Stimulated activated CD4-positive, alpha-beta T cell treated with anti-CD3 and anti-CD28 coated beads, TNF-alpha, amount 100 ng/mL, for 48 hours (primary cell): Measurements from ENCODE around the gene CACNG8.
A peak's percentile ranks its signal among the peaks of the same experiment; 100 is the strongest.

Experiments
- DNase-seq, 3 donors: peaks; one replicate each; pipeline ENCODE4 v3.0.0-alpha.2; 2020; ENCODE audit warnings: low read depth in 3 of 3

CACNG8 gene

DNA sequence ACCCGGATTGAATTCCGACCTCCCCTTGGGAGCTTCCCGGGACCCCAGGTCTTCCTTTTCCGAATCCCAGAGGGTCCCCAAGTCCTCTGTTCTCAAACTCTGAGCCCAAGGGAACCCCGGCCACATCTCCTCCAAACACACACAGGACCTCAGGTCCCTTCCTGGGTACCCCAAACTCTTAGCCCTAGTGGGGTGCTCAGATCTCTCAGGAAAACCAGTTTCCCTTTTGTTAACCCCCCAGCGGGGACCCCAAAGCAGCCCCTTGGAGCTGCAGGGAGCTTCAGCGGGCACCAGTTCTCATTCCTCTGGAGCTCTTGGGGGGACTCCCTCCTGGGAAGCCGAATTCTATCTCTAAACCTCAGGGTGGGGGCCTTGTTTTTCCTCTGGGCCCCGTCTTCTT, 29.5 kb downstream of the CACNG8 start:
- DNase-seq = no peak

DNA sequence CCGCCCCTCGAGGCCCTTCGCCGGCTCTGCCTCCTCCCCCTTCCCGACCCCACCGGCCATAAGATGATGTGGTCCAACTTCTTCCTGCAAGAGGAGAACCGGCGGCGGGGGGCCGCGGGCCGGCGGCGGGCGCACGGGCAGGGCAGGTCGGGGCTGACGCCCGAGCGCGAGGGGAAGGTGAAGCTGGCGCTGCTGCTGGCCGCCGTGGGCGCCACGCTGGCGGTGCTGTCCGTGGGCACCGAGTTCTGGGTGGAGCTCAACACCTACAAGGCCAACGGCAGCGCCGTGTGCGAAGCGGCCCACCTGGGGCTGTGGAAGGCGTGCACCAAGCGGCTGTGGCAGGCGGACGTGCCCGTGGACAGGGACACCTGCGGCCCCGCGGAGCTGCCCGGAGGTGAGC, 30.1 kb downstream of the CACNG8 start:
- DNase-seq = no peak

DNA sequence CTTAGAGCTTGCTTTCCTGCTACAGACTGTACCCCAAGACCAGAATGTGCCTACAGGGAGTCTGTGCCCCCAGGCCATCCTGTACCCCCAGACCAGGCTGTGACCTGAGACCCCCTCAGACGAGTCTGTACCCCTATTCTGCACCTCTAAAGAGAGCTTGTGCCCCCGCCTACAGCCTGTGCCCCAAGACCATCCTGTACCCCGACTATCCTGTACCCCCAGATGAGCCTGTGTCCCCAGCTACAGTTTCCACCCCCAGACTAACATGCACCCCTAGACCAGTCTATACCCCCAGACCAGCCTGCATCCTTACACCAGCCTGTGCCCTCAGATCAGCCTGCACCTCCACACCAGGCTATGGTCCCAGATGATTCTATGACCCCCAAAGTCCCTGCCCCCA, 30.7 kb downstream of the CACNG8 start:
- DNase-seq = no peak

DNA sequence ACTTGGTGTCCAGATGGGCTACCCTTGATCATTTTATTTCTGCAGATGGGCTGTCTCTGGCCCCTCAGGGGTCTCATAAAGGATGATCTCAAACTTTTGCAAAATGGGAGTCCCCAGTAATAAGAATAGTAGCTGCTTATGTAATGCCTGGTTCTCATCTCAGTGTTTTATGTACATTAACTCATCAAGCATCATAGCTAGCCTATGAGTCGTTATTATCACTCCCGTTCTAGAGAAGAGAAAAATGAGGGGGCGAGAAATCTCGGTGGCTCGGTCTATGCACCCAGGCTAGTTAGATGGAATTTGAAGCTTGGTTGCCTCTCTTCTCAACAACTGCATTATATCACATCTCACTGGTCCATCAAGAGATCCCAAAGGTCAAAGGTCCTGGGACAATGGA, 32.1 kb downstream of the CACNG8 start:
- DNase-seq = no peak

DNA sequence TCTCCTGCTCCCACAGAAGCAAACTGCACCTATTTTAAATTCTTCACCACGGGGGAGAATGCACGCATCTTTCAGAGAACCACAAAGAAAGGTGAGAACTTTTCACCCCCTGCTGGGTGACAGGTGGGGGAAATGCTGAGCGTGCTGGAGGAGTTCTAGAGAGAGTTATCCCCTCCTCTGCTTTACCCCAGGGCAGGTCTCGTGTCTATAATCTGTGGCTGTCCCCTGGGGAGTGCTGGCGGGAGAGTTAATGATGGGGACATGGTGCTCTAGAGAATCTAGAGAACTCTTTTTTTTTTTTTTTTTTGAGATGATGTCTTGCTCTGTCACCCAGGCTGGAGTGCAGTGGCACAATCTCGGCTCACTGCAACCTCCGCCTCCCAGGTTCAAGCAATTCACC, 35.5 kb downstream of the CACNG8 start:
- no peak for DNase-seq

DNA sequence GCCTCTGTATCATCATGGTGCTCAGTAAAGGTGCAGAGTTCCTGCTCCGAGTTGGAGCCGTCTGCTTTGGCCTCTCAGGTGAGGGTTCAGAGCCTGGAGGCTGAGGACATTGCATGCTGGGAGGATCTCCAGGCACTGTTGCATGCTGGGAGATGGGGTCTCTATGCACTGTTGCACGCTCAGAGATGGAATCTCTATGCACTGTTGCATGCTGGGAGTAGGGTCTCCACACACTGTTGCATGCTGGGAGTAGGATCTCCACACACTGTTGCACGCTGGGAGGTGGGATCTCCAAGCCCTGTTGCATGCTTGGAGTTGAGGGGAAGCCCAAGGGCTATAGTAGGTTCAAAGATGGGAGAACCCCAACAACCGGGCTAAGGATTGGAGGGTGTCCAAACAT, 37.0 kb downstream of the CACNG8 start:
- DNase-seq = no peak

DNA sequence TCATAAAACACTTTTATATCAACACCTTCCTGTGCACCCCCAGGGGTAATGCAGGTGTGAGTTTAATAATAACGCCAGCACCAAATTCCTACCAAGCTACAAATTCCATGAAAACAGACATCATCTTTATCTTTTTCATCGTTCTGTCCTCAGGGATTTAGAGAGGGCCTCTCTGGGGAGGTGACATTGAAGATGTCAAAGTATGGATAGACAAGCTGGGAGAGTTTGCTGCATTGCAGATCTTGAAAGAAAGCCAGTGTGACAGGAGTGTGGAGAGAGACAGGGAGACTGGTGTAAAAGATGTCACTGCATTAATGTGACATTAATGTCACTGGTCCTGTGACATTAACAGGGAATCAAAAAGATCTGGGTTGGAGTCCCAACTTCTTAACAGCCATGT, 38.8 kb downstream of the CACNG8 start:
- DNase-seq = no peak

DNA sequence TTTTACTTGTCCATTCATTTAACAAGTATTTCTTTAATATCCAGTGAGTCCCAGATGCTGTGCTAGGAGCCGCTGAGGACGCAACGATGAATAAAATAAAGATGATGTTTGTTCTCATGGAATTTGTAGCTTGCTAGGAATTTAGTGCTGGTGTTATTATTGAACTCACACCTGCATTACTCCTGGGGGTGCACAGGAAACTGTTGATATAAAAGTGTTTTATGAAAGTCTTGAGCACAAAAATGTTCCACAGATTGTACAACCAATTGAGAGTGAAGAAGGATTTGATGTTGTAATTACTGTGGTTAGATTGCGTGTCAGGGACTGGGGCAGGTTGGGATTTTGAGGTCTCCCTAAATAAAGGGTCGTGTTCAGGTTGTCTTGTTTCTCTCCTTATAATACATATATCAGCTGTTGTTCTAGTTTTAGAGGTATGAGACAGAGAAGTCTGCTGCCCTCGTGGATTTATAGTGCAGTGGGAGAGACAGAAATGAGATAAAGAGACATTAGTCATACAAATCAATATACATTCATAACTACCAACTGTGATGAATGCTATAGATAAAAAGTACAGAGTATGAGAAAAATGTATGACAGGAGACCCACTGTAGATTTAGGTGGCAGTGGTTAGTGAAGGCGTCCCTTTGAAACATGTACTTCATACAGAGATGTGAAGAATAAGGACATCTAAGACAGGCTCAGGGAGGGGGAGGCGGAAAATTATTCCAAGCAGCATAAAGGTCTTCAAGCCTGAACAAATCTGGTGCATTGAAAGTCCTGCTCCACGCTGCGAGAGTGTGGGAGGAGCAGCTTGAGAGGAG, 40.0 kb downstream of the CACNG8 start:
- no peak for DNase-seq

DNA sequence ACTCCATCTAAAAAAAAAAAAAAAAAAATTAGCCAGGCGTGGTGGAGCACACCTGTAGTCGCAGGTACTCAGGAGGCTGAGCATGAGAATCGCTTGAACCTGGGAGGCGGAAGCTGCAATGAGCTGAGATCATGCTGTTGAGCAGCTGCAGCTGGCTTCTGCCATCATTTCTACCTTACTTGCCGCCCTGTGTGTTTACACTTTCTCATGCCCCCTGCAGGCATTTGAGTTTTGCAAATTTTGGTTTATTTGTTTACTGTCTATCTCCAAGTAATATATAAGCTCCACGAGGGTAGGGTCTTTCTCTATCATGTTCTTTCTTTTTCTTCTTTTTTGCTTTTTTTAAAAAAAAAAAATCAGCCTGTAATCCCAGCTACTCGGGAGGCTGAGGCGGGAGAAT, 46.7 kb downstream of the CACNG8 start:
- DNase-seq = no peak

DNA sequence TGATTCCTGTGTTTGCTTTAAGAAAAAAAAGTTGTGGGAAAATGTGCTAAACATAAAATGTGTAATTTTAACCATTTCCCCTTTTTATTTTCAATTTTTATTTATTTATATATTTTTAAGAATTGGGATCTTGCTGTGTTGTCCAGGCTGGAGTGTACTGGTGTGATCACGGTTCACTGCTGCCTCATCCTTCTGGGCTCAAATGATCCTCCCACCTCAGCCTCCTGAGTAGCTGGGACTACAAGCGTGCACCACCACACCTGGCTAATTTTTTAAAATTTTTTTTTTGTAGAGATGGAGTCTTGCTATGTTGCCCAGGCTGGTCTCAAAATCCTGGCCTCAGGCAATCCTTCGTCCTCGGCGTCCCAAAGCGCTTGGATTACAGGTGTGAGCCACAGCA, 47.7 kb downstream of the CACNG8 start:
- no peak for DNase-seq

DNA sequence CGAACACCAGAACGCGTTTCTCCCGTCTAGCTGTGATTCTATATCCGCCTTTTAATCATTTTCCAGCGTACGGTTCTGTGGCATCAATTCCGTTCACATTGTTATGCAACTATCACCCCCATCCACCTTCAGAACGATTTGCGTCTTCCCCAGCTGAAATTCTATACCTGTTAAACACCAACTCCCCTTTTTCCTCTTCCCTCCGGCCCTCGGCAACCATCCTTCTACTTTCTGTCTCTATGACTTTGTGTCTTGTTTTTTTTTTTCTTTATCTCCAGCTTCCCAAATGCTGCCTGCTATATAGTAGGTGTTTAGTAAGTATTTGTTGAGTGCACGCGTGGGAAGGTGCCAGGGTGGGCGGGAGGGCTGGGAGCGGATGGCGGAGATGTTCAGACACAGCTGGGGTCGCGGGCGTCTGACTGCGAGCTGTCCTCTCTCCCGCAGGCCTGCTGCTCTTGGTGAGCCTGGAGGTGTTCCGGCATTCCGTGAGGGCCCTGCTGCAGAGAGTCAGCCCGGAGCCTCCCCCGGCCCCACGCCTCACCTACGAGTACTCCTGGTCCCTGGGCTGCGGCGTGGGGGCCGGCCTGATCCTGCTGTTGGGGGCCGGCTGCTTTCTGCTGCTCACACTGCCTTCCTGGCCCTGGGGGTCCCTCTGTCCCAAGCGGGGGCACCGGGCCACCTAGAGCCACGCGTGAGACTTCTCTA, 48.9 kb downstream of the CACNG8 start:
- DNase-seq = no peak

DNA sequence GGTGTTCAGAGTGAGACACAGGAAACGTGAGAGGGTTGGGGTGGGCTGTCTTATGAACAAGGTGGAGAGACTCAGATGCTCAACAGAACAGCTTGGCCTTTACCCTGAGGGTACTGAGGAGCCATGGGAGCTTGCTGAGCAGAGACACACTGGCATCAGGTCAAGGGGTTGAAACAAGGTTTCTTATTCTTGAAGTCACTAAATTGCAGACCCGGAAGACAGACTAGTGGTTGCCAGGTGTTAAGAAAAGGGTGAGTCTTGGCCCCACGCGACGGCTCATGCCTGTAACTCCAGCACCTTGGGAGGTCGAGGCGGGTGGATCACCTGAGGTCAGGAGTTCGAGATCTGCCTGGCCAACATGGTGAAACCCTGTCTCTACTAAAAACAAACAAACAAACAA, 51.1 kb downstream of the CACNG8 start:
- no peak for DNase-seq

DNA sequence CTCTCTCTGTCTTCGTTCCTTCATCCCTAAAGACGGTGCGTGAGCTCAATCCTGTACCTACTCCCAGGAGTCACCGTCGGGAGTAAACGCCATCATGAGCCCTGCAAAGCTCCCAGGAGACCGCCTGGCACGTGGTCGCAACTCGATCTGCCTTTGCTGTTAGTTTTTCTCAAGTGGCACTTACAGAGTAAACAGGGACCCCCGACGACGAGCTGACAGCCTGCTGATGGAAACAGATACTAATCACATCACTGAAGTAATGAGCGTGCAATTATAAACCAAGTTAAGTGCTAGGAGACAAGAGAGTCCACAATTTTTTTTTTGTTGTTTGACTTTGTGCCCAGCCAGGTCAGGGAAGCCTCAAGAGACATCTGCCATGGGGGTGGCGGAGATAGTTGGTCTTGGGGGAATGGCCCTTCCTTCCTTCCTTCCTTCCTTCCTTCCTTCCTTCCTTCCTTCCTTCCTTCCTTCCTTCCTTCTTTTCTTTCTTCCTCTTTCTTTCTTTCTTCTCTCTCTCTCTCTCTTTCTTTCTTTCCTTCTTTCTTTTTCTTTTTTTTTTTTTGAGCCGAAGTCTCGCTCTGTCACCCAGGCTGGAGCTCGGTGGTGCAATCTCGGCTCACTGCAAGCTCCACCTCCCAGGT, 52.3 kb downstream of the CACNG8 start:
- no peak for DNase-seq

DNA sequence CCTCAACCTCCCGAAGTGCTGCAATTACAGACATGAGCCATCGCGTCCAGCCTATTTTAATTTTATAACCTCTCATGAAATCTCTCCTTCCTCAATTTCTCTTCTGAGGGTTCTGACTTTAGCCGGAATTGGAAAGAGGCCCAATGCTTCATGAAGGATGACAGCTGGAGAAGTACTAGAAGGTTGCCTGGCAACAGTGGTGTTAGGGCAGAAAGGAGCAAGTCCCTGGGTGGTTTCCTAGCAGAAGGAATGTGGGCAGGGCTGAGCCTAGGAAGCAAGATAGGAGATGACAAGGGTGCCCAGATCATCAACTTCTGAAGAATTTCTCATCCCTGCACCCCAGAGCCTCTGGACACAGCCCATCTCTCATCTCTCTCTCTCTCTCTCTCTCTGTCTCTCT, 54.5 kb downstream of the CACNG8 start:
- DNase-seq = no peak

DNA sequence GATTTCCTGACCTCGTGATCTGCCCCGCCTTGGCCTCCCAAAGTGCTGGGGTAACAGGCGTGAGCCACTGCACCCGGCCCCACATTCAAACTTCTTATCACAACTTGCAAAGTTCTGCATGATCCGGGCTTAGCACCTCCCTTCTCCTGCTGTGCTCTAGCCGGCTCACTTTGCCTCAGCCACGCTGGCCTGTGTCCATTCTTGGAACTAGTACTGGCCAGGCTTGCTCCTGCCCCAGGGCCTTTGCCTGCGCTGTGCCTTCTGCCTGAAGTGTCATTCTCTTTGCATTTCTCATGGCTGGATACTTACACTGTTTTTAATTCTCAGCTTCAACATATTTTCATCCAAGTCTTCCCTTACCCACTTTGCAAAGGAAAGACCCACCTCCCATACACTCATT, 58.6 kb downstream of the CACNG8 start:
- no peak for DNase-seq

DNA sequence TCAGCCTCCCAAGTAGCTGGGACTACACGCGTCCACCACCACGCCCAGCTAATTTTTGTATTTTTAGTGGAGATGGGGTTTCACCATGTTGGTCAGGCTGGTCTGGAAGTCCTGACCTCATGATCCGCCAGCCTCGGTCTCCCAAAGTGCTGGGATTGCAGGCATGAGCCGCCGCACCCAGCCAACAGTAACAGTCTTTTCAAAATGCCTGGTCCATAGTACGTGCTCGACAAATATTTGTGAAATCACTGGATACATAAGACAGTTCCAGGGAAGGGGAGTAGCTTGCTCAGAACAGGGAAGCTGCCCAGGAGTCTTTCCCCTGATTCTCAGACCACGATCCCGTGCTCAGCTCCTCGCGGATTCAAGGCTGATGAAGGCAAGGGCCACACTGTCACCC, 59.2 kb downstream of the CACNG8 start:
- DNase-seq = no peak

DNA sequence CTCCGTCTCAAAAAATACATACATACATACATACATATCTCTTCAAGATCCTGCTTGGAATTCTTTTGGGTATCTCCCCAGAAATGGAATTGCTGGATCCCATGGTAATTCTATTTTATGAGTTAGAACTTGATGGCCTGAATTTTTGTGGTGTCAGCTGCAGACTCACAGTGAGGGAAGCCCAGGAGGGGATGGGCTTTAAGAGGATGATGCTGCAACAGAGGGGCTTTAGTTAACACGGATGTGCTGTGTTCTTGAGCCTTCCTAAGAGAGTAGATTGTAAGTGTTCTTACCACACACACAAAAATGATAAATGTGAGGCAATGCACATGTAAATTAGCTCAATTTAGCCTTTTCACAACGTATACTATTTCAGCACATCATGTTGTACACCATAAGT, 60.5 kb downstream of the CACNG8 start:
- DNase-seq = no peak

DNA sequence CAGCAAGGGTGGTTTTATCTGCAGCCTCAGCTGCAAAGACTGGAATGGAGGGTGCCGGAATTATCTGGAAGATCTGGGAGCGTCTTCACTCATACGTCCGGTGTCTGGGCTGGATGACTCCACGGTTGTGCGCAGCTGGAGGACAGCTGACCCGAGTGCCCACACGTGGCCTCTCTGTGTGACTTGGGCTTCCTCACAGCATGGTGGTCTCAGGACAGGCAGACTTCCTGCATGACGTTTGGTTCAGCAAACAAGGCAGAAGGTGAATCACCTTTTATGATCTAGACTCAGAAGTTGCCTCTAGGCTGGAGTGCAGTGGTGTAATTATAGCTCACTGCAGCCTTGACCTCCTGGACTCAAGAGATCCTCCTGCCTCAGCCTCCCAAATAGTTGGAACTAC, 61.9 kb downstream of the CACNG8 start:
- no peak for DNase-seq

DNA sequence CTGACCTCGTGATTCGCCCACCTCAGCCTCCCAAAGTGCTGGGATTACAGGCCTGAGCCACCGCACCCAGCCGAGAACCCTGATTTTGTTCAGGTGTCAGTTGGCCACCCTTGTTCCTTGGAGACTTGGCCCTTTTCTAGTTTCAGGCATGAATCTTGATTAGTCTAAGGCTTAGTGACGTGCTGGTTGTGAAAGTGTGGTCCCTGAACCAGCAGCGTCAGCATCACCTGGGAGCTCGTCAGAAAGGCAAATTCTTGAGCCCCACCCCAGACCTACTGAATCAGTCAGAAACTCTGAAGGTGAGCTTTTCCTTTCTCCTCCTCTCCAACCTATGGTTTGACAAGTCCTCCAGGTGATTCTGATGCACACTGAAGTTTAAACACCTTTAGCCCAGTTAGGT, 63.9 kb downstream of the CACNG8 start:
- DNase-seq = no peak

DNA sequence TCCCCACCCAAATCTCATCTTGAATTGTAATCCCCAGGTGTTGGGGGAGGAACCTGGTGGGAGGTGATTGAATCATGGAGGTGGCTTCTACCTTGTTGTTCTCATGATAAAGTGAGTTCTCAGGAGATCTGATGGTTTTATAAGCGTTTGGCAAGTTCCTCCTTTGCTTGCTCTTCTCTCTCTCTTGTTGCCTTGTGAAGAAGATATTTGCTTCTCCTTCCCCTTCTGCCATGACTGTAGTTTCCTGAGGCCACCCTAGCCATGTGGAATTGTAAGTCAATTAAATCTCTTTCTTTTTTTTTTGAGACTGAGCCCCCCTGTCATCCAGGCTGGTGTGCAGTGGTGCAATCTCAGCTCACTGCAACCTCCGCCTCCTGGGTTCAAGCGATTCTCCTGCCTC, 66.6 kb downstream of the CACNG8 start:
- DNase-seq = no peak

DNA sequence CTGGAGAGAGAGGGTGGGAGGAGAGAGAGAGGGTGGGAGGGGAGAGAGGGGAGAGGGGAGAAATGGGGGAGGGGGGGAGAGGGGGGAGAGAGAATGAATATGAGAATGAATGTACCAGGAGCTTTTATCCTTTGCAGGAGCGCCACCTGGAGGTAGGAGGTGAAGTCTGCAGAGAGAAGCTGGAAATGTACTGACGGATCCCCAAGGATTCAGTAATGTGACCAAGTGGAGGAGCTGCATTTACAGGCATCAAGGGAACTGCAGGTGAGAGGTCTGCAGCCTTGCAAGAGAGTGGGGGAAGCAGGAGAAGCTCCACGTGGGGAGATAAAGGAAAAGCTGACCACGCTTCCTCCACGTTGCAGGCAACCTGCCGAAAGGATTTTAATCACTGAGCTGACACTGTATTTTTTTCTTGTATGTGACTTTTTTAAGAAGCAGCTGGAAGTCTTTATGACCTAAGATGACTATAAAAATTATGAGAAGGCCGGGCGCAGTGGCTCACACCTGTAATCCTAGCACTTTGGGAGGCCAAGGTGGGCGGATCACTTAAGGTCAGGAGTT, 67.3 kb downstream of the CACNG8 start:
- DNase-seq = peak; percentile 10 to 46 (median 39)

DNA sequence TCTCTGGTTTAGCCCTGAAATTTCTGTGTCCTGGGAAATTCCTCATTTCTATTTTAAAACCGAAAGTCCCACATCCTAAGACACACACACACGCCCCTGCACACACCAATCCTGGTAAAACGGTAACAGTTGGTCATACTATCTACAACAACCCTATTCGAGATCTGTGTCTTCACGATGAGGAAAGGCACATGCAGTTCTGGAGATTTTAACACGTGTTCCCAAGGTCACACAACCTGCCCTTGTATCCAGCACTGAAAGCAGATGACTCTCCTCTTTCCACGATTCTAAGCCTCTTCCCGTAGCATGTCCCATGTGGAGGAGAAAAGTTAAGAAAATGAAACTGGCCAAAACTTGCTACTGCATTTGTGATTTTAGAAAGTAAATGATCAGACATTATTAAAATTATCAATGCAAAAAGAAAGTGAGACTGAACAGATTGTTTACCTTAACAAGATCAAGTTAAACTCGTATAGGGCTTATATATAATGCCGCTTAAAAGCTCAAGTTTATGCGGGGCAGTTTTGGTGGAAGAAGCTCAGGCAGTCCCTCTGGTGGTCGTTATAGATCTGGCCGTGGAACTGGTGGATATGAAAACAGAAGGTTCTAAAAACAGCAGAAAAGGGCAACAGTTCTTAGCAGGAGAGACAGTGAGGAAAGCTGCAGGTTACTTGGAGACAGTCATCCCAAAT, 68.3 kb downstream of the CACNG8 start:
- DNase-seq = no peak
